Hematopoietic multipotent progenitor cell treated with erythropoietin and hydrocortisone succinate and interleukin-3 and kit ligand, for 17 days (in vitro differentiated cells): ENCODE measurements around the gene RAB8B.
A peak's percentile ranks its signal among the peaks of the same experiment; 100 is the strongest.

Source experiments
- DNase-seq: peaks from one replicate; pipeline ENCODE4 v3.0.0-alpha.2; 2015; ENCODE audit warnings: low spot score

The RAB8B gene

DNA sequence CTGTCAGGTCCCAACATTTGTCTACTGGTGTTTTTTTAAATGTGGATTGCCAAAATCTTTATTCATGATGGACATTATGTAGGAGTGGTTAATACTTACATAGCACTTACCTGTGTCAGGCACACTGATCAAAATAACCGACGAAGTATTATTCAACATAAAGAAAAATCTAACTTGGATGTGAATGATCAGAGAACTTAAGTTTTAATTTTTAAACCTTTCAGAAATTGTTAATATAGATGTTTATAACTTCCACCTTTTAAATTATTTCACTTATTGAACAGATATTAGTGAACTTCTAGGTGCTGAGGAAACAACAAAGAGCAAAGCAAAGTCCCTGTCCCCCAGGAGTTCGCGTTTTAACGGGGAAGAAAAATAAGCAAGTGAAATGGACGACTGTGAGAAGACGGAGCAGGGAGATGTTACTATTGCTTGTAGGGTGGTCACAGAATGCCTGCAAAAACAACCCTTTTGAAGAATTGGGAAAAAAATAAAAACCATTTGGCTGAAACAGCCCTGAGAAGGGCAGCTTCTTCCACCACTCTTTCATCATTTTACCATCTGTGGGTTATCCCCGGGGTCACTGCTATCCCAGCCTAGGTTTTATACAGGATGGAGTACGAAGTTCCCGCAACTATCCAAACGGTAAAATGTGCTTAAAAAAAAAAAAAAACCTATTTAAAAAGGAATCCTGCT, 87.1 kb downstream of the RAB8B start:
- DNase-seq: no peak

DNA sequence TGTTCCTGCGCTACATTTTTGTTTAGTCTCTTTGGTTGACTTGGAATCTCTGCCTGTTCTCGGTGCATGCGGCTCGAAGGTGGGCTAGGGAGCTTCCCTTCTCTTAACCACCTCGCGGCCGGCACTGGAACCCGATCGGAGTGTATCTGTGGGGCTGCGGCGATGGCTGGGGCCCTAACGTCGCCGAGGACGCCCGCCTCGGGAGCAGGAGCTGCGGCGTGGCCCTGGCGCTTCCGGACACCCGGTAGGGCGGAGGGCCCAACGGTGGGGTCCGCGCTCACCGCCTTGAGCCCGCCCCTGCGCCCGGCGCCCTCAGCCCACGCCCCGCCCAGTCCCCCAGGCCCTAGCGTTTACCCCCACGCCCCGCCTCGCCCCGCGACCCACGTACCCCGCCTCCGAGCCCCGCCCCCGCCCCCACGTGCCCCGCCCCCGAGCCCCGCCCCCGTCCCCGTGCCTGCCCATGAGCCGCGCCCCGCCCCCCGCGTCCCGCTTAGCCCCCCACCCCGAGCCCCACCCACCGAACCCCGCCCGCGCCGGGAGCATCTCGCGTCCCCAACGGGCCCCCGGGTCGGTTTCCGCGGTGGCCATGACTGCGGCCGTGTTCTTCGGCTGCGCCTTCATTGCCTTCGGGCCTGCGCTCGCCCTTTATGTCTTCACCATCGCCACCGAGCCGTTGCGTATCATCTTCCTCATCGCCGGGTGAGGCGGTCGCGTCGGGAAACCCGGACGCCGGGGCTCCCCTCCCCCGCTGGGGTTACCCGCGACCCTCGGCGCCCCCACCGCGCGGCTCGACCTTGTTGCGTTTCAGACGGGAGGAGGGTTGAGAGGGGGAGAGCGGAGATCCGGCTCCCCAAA, 87.9 kb downstream of the RAB8B start, which contains the start of gene APH1B:
Gene APH1B, plus strand, starts transcription at position 568 of the 855 bp plus-strand sequence. Its CDS starts 19 bp downstream, at position 587.
- peak; percentile 71 for DNase-seq

DNA sequence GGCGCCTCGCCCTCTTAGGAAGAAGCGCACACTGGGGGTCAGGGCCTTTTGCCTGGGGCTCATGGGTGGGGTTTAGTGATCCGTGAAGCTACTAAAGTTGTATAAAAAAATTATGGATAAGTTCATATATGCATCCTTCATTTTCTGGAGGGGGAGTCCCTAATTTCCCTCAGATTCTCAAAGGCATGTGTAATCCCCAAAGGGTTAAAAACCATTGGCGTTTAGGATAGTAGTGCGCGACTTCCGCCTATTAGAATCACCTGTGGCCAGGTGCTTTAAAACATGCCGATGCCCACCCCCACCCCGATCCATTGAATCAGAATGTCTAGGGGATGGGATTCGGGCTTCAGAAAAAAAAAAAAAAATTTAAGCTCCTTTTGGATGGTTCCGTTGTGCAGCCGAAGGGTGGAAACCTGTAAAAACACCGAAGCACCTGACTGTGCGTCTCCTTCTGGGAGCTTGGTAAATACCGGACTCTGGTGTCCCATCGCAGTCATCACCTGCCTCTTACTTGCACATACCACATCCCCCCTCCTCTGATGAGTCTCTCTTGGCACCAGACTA, 88.6 kb downstream of the RAB8B start:
- no peak for DNase-seq

DNA sequence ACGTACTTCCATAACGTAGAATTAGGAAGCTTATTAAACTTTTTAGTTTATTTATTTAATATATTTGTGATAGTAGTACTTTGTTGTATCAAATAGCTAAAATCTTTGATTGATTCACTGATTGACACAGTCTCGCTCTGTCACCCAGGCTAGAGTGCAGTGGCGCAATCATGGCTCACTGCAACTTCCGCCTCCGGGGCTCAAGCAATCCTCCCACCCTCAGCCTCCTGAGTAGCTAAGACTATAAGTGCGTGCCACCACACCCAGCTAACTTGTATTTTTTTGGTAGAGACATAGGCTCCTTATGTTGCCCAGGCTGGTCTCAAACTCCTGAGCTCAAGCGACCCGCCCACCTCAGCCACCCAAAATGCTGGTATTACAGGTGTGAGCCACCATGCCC, 93.7 kb downstream of the RAB8B start:
- DNase-seq: no peak

DNA sequence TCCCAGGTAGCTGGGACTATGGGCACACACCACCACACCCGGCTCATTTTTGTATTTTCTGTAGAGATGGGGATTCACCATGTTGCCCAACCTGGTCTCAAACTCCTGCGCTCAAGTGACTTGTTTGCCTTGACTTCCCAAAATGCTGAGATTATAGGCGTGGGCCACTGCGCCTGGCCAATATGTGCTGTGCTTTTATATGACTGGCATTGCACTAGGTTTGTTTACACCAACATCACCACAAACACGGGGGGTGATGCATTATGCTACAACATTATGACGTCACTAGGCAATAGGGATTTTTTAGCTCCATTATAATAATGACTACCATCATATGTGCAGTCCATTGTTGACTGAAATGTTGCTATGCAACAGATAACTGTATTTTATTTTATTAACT, 94.9 kb downstream of the RAB8B start:
- DNase-seq: no peak

DNA sequence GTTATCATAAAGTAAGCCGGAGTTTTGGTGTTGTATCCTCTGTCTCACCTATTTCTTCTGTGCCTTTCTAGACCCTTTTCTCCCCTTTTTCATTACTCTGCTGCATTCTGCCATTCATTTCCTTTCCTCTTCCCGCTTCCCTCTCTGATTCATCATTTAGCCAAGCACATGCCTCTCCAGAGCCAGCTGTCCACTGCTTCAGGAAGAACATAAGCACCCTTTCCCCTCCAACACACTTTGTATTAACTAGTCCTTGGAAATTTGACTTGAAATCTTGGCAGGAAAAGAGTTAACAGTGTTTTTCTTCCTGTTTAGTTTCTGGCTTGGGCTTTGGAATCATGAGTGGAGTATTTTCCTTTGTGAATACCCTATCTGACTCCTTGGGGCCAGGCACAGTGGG, 97.7 kb downstream of the RAB8B start:
- DNase-seq: no peak

DNA sequence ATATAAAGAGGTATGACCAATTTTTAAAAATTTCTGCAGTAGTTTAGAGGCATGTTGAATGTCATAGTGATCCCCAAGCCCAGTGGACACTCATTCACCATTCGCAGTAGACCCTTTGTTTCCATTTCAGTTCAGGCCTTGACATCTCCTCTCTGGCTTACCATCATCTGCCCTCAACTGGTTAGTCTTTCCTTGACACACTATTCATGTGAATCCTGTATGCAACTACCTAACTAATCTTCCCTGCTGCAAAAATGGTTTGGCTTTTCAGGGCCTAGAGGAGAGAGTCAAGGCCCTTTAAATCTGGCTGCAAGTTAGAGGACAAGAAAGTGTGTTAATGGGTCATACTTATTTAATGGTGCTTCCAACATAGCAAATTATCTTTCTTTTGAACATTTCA, 98.9 kb downstream of the RAB8B start:
- no peak for DNase-seq

DNA sequence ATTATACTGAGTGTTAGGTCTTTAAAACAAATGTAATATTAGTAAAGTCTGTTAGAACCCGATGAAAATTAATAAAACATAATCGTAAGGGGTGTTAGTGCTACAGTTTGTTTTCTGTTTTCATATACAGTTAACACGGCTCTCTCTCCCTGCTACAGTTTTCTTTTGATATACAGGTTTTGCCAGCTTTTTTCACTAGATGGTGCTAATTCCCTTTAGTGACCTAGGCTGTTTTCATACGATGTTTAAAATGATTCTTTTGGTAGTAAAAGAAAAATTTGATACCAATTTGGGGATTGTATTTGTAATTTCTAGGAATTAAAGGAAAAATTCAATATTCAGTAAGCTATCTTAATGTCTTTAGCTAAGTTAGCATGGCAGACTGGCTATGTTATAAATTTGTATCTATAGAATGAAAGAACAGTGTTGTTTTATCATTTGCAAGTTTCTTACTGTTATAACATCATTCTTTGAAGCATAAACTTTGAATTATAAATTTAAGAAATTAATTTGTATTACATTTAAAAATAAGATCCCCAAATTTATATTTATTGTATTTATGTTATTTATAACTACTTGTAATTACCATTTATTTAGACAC, 99.5 kb downstream of the RAB8B start:
- peak; percentile 54 for DNase-seq

DNA sequence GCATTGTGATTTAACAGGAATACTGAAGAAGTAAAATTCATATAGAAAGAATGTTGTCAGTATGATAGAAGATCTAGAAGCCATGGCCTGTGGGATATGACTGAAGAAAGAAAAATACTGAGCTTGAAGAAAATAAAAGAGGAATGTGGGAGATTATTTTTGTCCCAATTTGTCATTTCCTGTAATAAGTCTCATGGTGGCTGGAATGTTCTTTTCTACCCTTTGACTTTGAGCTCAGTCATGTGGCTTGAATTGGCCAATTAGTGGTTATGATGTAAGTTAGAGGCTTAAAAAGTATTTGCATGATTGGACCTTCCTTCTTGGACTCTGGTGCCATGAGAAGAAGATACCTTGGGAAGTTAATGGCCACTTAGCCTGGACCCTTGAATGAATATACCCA, 102.1 kb downstream of the RAB8B start:
- no peak for DNase-seq

DNA sequence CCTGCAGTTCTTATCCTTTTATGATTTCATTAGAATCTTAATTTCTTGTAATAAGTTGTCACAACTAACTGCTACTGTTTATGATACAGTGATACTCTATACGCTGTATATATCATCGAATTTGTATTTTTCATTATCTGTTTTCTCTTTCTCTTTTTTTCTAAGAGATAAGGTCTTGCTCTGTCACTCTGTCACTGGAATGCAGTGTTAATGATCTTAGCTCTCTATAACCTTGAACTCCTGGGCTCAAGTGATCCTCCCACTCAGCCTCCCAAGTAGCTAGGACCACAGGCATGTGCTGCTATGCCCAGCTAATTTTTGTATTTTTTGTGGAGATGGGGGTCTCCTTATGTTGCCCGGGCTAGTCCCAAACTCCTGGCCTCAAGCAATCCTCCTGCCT, 102.8 kb downstream of the RAB8B start:
- DNase-seq: no peak

DNA sequence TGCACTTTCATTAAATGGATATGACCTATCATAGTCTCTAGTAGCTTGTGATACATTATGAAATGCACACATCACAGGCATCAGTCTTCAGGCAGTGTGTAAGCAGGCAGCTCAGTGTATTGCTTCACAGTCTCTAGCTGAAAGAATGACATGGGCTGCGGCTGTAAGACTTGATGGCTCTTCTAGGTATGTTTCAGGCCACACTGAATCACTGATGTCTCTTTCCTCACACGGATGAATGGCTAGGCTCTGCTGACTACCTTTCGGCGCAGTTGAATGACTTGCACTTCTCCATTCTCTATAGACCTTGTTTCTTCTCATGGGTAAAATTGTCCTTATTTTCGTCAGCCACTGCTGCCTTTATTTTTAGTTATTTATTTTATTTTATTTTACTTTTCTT, 103.4 kb downstream of the RAB8B start:
- no peak for DNase-seq

DNA sequence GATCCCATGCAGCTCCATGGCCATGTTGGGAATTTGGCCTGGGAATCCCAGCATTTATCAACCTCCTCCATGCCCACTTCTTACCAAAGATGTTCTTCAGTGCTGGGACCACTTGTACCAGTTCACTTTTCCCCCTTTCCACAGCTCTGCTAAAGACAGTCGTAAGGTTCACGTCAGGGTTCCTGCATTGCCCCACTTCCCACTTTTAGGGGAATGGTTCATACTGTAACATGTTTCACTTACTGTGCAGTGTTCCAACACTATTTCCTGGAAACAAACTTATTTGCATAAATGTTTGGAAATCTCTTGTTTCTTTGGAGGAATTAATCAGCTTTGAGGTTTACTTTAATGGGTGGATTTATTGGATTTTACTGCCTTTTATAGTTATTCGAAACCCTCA, 105.0 kb downstream of the RAB8B start:
- DNase-seq: no peak

DNA sequence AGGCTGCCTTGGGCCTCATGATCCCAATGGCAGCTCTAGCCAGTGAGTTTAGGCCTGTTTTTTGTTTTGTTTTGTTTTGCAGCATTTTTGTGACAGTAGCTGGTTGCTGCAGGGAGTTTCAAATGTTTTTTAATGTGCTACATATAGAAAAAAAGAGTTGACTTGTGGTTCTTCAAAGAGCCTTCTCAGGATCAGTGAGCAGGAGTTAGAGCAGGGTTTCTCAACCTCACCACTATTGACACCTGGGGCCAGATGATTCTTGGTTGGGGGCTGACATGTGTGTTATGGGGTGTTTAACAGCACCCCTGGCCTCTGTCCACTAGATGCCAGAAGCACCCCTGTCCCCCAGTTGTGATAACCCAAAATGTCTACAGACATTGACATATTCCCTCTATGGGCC, 105.9 kb downstream of the RAB8B start:
- DNase-seq: no peak

DNA sequence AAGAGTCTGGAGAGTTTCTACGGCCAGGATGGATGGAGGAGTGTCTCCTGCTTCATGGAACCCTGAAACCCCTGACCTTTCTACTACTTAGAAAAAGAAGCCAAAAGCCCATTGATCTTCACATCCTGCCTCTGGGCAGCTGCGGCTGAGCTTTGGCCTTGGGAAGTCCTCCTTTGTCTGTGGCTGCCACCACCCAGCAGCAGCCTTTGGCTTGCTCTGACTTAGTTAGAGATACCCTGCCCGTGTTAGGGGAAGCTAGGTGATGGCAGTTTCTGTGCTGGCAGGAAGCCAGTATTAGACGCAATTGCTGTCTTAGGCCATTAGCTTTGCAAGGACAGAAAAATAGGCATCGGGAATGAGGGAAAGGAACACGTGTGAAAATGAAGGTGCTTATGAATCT, 106.8 kb downstream of the RAB8B start:
- DNase-seq: no peak

DNA sequence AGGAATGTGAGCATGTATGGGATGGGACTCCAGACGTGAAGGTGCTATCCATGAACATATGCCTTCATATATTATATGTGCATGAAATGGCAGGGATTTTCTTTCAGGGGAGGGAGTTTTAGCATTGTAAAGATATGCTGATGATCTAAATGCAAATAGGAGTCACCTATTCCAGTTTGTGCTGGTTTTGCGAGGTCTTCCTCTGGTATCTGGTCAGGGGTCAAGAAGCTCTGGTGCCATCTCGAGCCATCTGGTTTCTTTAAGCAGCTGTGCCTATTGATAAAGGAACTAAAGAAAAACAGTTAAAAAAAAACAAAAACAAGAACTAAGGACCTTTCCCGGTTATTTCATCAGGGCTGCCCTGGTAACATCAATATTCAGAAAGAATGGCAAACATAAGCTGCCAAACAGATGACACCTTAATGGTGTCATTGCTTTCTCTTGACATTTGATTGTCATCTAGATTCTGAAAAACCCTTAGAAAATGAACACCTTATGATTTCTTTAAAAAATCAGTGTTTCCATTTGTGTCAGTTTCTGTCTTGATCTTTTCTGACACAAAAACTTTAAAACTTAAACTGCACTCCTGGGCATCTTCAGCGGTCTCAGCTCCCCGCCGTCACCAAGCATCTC, 110.7 kb downstream of the RAB8B start:
- no peak for DNase-seq

DNA sequence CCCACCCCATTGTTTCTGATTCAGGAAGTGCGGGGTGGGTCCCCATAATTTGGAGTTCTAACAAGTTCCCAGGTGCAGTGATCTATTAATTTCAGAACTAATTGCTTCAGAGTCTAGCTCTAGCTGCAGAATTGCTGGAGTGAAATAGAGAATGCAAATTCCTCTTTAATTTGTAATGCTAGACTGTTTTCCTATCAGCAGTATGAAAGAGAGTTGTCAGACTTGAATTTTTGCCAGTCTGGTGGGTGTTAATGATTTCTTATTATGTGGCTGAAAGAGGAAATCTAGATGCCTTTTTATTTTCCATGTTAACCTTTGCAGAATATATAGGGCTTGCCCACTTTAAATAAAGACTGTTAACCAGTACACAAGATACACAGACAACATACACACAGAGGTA, 111.7 kb downstream of the RAB8B start:
- DNase-seq: no peak

DNA sequence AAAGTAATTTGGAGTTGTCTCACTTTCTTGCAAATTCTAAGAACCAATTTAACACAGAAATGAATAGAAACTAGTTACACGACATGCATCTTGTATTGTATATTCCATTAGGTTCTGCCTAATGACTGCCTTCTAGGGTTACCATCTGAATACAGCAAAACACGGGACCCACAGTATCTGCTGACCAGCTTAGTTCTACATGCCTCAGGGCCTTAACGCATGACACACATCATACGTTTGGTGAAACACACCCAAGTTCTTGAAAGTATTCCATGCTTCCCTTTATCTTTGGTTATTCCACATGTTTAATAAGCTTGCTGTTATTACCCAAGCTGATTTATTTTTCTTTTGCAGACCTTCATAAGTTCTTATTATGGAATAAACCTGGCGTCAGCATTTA, 115.9 kb downstream of the RAB8B start:
- no peak for DNase-seq

DNA sequence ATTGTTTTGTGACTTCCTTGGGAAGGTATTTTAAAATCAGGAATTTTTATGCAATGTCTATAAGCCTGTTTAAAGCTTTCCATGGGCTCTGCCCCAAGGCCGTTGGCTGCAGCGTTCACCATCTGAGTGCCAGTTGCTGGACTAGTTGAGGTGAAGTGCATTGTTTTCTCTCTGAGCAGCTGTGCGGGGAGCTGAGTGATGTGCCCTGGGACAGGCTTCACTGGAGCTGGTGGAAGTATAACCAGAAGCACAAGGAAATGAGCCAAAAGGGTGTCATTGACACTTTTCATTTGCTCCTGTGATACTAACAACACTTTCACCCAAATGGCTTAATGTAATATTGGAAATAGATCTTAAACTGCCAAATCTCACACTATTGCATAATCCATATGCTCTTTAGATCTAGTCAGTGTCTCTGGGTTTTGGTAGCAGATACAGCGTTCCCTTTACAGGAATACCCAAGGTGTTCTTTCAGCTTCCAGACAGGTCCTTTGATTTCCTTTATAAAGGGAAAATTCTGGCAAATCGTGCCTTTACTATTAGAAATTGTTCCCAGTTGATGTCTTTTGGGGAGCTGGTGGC, 117.2 kb downstream of the RAB8B start:
- no peak for DNase-seq

DNA sequence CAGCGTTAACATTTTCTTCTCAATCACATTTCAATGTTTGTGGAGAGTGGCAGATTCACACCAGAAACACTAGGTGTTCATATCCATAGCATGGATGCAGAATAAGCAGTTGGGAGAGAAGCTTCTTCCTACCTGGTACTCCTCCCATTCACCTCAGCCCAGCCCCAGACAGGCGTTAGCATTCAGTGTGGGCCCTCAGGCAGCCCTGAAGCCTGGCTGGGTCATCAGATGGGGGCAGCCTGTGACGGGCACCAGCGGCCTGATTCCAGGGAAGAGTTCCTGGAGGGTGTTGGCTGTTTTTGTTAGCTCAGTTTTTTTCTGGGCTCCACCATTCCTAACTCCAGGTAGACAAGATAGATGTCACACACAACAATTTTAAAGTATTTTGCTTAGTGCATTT, 119.1 kb downstream of the RAB8B start:
- no peak for DNase-seq

DNA sequence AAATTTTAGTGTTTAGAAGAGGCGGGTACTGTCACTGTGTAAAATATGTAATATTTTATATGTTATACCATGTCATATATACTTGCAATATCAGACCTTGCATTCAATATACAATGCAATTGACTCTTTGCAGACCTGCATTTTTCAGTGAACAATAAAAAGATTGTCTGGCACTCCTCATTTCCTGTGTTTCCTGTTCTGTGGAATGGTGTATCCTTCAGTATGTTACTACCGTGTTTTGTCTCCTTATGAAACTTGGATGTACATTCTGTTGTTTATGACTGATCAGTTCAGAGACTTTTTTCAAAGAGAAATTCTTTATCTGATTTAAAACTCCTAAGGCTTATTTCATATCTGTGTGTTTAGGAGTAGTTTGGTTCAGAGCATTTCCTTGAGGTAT, 119.5 kb downstream of the RAB8B start:
- DNase-seq: no peak

DNA sequence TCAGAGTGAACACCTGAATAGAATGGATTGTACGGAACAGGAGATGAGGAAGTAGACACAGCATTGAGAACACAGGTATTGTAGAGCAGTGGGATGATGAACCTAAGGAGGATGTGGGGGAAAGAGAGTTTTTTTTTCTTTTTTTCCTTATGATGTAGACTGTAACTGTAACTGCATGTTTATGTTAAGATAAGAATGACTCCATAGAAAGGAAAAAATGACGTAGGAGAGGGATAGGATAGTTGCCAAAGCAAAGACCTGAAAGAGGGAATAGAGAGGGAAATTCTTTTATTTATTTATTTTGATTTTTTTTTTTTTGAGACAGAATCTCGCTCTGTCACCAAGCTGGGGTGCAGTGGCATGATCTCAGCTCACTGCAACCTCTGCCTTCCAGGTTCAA, 121.2 kb downstream of the RAB8B start:
- no peak for DNase-seq

DNA sequence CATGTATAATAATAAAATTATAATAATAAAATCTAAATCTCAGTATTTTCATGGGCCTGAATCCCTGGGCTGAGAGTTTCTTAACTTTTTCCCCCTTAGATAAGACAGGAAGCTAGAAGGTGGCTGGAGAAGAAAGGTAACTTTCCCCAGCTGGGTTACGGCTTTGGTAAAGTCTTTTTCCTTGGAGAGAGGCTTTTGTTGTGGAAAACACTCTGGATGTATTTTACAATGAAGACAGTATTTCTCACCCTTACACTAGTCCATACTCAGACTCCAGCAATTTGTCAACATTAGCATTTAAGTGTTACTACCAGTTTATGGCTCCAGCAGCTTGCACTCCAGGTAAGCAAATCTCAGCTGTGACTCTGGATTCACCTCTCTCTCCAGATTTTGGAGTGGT, 122.9 kb downstream of the RAB8B start:
- DNase-seq: no peak
